Loucy (cell line): ENCODE measurements around the gene KRT86.

Source experiments
- H2AFZ ChIP-seq: fragments of 200-600 bp; sonication (generic); 2 replicates; pipeline ENCODE4 v1.6.0; 2016; ENCODE audit warnings: antibody characterized with exemption, mild to moderate bottlenecking, low read length, moderate library complexity
- H3F3A ChIP-seq: fragments of 200-600 bp; 2 replicates; pipeline ENCODE4 v1.6.0; 2016; ENCODE audit warnings: antibody characterized with exemption, low read depth, mild to moderate bottlenecking
- H3K27me3 ChIP-seq: fragments of 200-600 bp; sonication (generic); 2 replicates; pipeline ENCODE4 v1.6.1; 2014; ENCODE audit warnings: low read length, mild to moderate bottlenecking; ENCODE audit not compliant: insufficient read depth, poor library complexity, severe bottlenecking
- H3K36me3 ChIP-seq: fragments of 200-600 bp; sonication (generic); 2 replicates; pipeline ENCODE4 v1.6.1; 2016; ENCODE audit warnings: low read length; ENCODE audit not compliant: insufficient read depth
- H3K4me1 ChIP-seq: fragments of 200-600 bp; sonication (generic); 2 replicates; pipeline ENCODE4 v1.5.1; 2014; ENCODE audit warnings: low read length, mild to moderate bottlenecking; ENCODE audit not compliant: insufficient read depth, poor library complexity, severe bottlenecking
- H3K4me2 ChIP-seq: fragments of 200-600 bp; sonication (generic); 2 replicates; pipeline ENCODE4 v1.6.0; 2014; ENCODE audit warnings: antibody characterized with exemption, low read length, low read depth, mild to moderate bottlenecking; ENCODE audit not compliant: poor library complexity, severe bottlenecking
- H3K4me3 ChIP-seq: fragments of 200-600 bp; sonication (generic); 2 replicates; pipeline ENCODE4 v1.5.1; 2014; ENCODE audit warnings: low read length, mild to moderate bottlenecking, mixed read lengths; ENCODE audit not compliant: poor library complexity, severe bottlenecking
- H3K79me2 ChIP-seq: fragments of 200-600 bp; sonication (generic); 2 replicates; pipeline ENCODE4 v1.6.1; 2014; ENCODE audit warnings: low read length; ENCODE audit not compliant: insufficient read depth
- H3K9ac ChIP-seq: fragments of 200-600 bp; sonication (generic); 2 replicates; pipeline ENCODE4 v1.6.0; 2014; ENCODE audit warnings: mild to moderate bottlenecking, low read depth, low read length, moderate library complexity; ENCODE audit not compliant: poor library complexity, severe bottlenecking
- H3K9me2 ChIP-seq: fragments of 200-600 bp; sonication (generic); replicated peaks from 2 replicates; pipeline ENCODE4 v1.6.1; 2016; ENCODE audit warnings: low read depth, low read length, mixed read lengths
- H3K9me3 ChIP-seq: fragments of 200-600 bp; sonication (generic); 2 replicates; pipeline ENCODE4 v1.6.1; 2014; ENCODE audit warnings: mild to moderate bottlenecking, antibody characterized with exemption, low read length, low read depth; ENCODE audit not compliant: insufficient read depth
- H4K20me1 ChIP-seq: fragments of 200-600 bp; sonication (generic); 2 replicates; pipeline ENCODE4 v1.6.0; 2014; ENCODE audit warnings: antibody characterized with exemption, low read length, mild to moderate bottlenecking; ENCODE audit not compliant: insufficient read depth, poor library complexity, severe bottlenecking
- EZH2phosphoT487 ChIP-seq: fragments of 200-600 bp; IDR thresholded peaks from 2 replicates; pipeline ENCODE4 v1.6.1; 2018; ENCODE audit warnings: antibody characterized with exemption, mild to moderate bottlenecking, moderate library complexity, borderline replicate concordance
- TF ChIP-seq, protein P1 (sequence below): fragments of 200-600 bp; sonication (generic); conservative IDR thresholded peaks from 2 replicates; pipeline ENCODE4 v1.5.1; 2014; ENCODE audit warnings: mild to moderate bottlenecking, antibody characterized with exemption, low read length

The KRT86 gene

DNA sequence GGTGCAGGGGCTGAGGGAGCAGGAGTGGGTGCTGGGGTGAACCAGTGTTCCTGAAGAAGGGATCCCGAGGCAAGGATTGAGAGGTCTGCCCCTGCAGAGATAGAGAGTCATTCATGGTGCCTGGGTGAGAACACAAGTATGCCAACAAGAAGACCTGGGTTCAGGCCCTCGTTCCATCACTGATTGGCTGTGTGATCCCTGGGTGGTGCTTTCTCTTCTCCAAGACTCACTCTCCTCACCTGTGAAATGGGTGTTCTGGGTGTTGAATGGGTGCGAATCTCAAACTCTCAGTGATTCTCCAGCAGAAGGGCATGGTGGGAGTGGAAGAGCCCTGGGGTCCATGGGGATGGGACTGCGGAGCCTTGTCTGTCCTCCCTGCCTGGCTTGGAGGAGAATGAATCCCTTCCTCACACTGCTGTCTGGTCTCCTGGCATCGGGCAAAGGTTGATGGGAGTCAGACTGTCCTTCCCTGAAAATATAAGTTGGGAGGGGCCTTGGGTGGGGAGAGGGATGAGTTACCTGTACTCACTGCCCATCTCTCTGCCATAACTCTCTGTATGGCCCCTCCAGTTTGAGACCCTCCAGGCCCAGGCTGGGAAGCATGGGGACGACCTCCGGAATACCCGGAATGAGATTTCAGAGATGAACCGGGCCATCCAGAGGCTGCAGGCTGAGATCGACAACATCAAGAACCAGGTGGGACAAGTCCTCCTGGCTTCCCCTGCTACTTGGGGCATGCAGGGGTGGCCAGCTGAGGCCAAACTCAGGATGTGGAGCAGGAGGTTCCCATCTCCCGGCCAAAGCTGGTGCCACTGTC lies 31.8 kb upstream of the KRT86 start:
- H3K27me3 ChIP-seq = no peaks in the 10 kb centered on the region
- no peak overlapping the region for H3K4me2 ChIP-seq
- no peaks in the 10 kb centered on the region for H3F3A ChIP-seq
- no peak overlapping the region for H2AFZ ChIP-seq
- H3K9me2 ChIP-seq = no peaks in the 10 kb centered on the region
- no peaks in the 10 kb centered on the region for H3K36me3 ChIP-seq
- H3K79me2 ChIP-seq = no peaks in the 10 kb centered on the region
- no peaks in the 10 kb centered on the region for H3K9me3 ChIP-seq
- H3K4me3 ChIP-seq = no peak overlapping the region
- TF ChIP-seq, protein P1, sequence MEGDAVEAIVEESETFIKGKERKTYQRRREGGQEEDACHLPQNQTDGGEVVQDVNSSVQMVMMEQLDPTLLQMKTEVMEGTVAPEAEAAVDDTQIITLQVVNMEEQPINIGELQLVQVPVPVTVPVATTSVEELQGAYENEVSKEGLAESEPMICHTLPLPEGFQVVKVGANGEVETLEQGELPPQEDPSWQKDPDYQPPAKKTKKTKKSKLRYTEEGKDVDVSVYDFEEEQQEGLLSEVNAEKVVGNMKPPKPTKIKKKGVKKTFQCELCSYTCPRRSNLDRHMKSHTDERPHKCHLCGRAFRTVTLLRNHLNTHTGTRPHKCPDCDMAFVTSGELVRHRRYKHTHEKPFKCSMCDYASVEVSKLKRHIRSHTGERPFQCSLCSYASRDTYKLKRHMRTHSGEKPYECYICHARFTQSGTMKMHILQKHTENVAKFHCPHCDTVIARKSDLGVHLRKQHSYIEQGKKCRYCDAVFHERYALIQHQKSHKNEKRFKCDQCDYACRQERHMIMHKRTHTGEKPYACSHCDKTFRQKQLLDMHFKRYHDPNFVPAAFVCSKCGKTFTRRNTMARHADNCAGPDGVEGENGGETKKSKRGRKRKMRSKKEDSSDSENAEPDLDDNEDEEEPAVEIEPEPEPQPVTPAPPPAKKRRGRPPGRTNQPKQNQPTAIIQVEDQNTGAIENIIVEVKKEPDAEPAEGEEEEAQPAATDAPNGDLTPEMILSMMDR = no peak
- no peak for TF ChIP-seq EZH2phosphoT487
- no peaks in the 10 kb centered on the region for H4K20me1 ChIP-seq
- no peaks in the 10 kb centered on the region for H3K4me1 ChIP-seq
- no peak overlapping the region for H3K9ac ChIP-seq

DNA sequence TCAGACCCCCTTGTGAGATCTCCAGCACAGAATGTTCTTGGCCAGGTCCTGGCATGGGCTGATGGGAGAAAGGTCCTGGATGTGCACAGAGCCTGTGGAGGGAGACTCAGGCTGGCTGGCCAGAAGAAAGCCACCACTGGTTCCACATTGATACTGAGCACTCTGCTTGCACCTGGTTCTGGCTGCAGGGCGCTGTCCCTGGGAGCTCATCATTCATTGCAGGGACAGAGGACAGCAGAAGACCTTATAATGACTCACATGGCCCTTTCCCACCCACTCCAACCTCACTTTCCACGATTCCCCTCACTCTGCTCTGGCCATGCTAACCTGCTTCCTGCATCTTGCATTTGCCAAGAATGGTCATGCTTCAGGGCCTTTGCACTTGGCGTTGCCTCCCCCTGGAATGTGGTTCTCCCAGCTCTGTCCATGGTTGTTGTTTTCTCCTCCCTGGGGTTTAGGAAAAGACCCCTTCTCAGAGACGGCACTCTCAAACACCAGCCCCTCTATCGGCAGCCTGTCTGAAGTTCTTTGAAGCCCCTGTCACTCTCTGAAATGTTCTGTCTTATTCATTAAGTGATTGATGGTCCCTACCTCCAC lies 31.1 kb upstream of the KRT86 start:
- H3K9me3 ChIP-seq = no peaks in the 10 kb centered on the region
- H3K9me2 ChIP-seq = no peaks in the 10 kb centered on the region
- no peaks in the 10 kb centered on the region for H4K20me1 ChIP-seq
- no peak overlapping the region for H3K4me2 ChIP-seq
- no peaks in the 10 kb centered on the region for H3K27me3 ChIP-seq
- no peaks in the 10 kb centered on the region for H3F3A ChIP-seq
- H3K4me1 ChIP-seq = no peaks in the 10 kb centered on the region
- H3K4me3 ChIP-seq = no peak overlapping the region
- no peak overlapping the region for H2AFZ ChIP-seq
- no peaks in the 10 kb centered on the region for H3K79me2 ChIP-seq
- TF ChIP-seq, protein P1 = no peak
- TF ChIP-seq EZH2phosphoT487 = no peak
- H3K9ac ChIP-seq = no peak overlapping the region
- no peaks in the 10 kb centered on the region for H3K36me3 ChIP-seq

DNA sequence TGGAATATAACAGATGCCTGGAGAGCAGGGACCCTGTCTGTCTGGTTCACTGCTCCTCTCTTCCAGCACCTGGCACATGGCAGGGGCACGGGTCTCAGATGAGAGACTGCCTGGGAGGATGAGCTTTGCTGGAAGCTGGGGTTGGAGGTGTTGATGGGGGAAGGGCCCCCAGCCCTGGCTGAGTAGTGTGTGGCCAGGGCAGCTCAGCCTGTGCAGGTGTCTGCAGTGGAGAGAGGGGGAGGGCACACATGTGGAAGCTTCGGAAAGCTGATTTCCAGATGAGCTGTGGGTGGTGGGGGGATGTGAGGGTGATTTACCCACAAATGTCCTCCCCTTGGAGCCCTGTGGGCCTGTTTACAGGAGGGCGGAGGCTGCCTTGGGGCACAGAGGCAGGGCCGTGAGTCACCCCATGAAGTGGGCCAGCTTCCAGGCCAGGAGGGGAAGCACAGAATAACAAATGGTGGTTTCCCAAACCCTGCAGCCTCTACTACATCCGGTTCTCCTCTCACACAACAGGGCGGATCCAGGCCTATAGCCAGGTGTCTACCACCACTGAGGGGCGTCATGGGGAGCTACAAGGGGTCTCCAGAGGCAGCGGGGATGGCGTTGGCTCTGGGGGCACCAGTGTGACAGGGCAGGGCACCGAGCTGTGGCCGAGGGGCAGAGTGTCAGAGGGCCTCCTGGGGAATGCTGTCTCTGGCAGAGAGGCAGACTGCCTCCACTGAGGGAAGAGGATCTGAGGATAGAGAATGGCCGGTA lies 30.4 kb upstream of the KRT86 start:
- Histone ChIP-seq H3K4me3 (no peak overlapping the region), H3K27me3 (no peaks in the 10 kb centered on the region), H2AFZ (no peak overlapping the region), H3K9ac (no peak overlapping the region), H3F3A (no peaks in the 10 kb centered on the region), H3K4me2 (no peak overlapping the region), H4K20me1 (no peaks in the 10 kb centered on the region), H3K9me2 (no peaks in the 10 kb centered on the region), H3K79me2 (no peaks in the 10 kb centered on the region), H3K4me1 (no peaks in the 10 kb centered on the region), H3K36me3 (no peaks in the 10 kb centered on the region), H3K9me3 (no peaks in the 10 kb centered on the region)
- TF ChIP-seq, protein P1 = no peak
- TF ChIP-seq EZH2phosphoT487 = no peak
